SK-N-SH treated with all-trans-retinoic acid at 6 μM for 48 hours (cell line): ENCODE results near the gene MRPL41.

Experiments used
- ARNTL ChIP-seq: fragments of 450-650 bp; formaldehyde crosslinking; IDR thresholded peaks from 2 replicates; pipeline ENCODE4 v1.5.0; 2020; ENCODE audit warnings: low read depth, mild to moderate bottlenecking, moderate library complexity, borderline replicate concordance
- CREB5 ChIP-seq: fragments of 250-450 bp; sonication (Bioruptor Pico); IDR thresholded peaks from 2 replicates; pipeline ENCODE4 v1.5.1; 2020; ENCODE audit warnings: low read depth, mild to moderate bottlenecking, moderate library complexity
- ESRRG ChIP-seq: fragments of 250-450 bp; sonication (Bioruptor Pico); IDR thresholded peaks from 2 replicates; pipeline ENCODE4 v1.6.1; 2021; ENCODE audit warnings: mild to moderate bottlenecking
- ISL1 ChIP-seq: fragments of 250-450 bp; sonication (Bioruptor Pico); IDR thresholded peaks from 2 replicates; pipeline ENCODE4 v2.1.2; 2022; ENCODE audit warnings: mild to moderate bottlenecking, moderate library complexity
- OSR1 ChIP-seq: fragments of 250-450 bp; sonication (Bioruptor Pico); IDR thresholded peaks from 2 replicates; pipeline ENCODE4 v1.8.0; 2022; ENCODE audit warnings: moderate library complexity, mild to moderate bottlenecking, inconsistent platforms
- ZFP3 ChIP-seq: fragments of 250-450 bp; sonication (Bioruptor Pico); IDR thresholded peaks from 2 replicates; pipeline ENCODE4 v1.5.0; 2020; ENCODE audit warnings: mild to moderate bottlenecking, moderate library complexity
- ZFP30 ChIP-seq: fragments of 450-650 bp; formaldehyde crosslinking; IDR thresholded peaks from 2 replicates; pipeline ENCODE4 v1.5.0; 2022; ENCODE audit warnings: mild to moderate bottlenecking, moderate library complexity
- TF ChIP-seq, protein P1 (sequence below): fragments of 250-450 bp; sonication (Bioruptor Pico); IDR thresholded peaks from 2 replicates; pipeline ENCODE4 v1.8.0; 2020; ENCODE audit warnings: mild to moderate bottlenecking, moderate library complexity, borderline replicate concordance
- TF ChIP-seq, protein P2 (sequence below): fragments of 250-450 bp; sonication (Bioruptor Pico); IDR thresholded peaks from 2 replicates; pipeline ENCODE4 v1.8.0; 2021; ENCODE audit warnings: low read depth, mild to moderate bottlenecking, moderate library complexity, borderline replicate concordance

DNA sequence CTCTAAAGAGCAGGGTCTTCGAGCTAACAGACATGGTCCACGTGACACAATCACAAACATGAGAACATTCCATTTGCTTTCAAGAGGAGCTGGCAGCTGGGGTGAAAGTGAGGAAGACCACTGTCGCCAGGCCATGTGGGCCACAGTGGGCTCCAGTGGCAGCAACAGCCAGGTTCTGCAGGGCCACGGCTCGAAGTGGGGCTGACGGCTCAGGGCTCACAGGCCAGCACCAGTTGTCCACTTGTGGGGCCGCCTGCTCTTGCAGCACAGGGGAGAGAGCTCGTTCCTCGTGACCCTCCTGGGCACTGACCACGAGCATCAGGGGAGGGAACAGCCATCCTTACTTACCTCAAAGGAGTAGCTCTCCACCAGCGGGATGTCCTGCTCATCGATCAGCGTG is 36.6 kb downstream of the MRPL41 start:
- TF ChIP-seq, protein P1, sequence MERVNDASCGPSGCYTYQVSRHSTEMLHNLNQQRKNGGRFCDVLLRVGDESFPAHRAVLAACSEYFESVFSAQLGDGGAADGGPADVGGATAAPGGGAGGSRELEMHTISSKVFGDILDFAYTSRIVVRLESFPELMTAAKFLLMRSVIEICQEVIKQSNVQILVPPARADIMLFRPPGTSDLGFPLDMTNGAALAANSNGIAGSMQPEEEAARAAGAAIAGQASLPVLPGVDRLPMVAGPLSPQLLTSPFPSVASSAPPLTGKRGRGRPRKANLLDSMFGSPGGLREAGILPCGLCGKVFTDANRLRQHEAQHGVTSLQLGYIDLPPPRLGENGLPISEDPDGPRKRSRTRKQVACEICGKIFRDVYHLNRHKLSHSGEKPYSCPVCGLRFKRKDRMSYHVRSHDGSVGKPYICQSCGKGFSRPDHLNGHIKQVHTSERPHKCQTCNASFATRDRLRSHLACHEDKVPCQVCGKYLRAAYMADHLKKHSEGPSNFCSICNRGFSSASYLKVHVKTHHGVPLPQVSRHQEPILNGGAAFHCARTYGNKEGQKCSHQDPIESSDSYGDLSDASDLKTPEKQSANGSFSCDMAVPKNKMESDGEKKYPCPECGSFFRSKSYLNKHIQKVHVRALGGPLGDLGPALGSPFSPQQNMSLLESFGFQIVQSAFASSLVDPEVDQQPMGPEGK (CRISPR knock-in tag) = no peak
- TF ChIP-seq ESRRG (CRISPR knock-in tag) = no peak
- no peak for TF ChIP-seq OSR1
- TF ChIP-seq, protein P2, sequence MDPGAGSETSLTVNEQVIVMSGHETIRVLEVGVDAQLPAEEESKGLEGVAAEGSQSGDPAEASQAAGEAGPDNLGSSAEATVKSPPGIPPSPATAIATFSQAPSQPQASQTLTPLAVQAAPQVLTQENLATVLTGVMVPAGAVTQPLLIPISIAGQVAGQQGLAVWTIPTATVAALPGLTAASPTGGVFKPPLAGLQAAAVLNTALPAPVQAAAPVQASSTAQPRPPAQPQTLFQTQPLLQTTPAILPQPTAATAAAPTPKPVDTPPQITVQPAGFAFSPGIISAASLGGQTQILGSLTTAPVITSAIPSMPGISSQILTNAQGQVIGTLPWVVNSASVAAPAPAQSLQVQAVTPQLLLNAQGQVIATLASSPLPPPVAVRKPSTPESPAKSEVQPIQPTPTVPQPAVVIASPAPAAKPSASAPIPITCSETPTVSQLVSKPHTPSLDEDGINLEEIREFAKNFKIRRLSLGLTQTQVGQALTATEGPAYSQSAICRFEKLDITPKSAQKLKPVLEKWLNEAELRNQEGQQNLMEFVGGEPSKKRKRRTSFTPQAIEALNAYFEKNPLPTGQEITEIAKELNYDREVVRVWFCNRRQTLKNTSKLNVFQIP (CRISPR knock-in tag) = no peak
- TF ChIP-seq ZFP3 (CRISPR knock-in tag) = no peak
- TF ChIP-seq ZFP30 (CRISPR knock-in tag) = no peak
- TF ChIP-seq CREB5 (CRISPR knock-in tag) = no peak
- no peak for TF ChIP-seq ARNTL (CRISPR knock-in tag)
- TF ChIP-seq ISL1 (CRISPR knock-in tag) = no peak
